Left cardiac atrium (tissue), 4 donors: ENCODE measurements around the gene NUBP2. TPM values are rescaled to one million over a fixed set of nuclear protein-coding genes. Genes with fewer than 3 reads are reported as not detected.

Source experiments
- ATAC-seq, 2 donors: fragments of 200-7000 bp; cut with Tn5 transposase; one replicate each; pipeline ENCODE4 v1.9.1; 2020; ENCODE audit warnings: mild to moderate bottlenecking in 2 of 2, moderate library complexity in 2 of 2
- DNase-seq: peaks from one replicate; pipeline ENCODE4 v3.0.0-alpha.2; 2020
- intact Hi-C, 2 donors: fragments of 100-400 bp; cut with DNase I; formaldehyde crosslinking; loops; one replicate each; pipeline versions ENCODE4 v1.14.1 to v1.15.1; 2022 to 2023
- microRNA-seq, 2 donors: library from miRNA; unstranded; fragments of <30 nt; microRNA quantifications; one replicate each; pipeline ENCODE4 v1.2.0, GENCODE V29; 2020
- total RNA-seq, 2 donors: library from RNA; stranded (reverse); fragmentation: NEBNext Ultra II Directional; extraction: Animal tissue kit (Norgen Biotek cat#: 25700); gene quantifications; one replicate each; pipeline ENCODE4 v1.2.1, GENCODE V29; 2021
- donor health status: DM: no; HTN: yes; CAD: no.
- donor health status: DM: no; HTN: yes; CAD: no; lungs with severe emphysema.
- donor health status: DM: yes; HTN: yes; CAD: no.
- donor health status: Dilated cardiomyopathy.

Gene NUBP2
- total RNA-seq, 2 donors from 2014 or later = 32.5 to 33.6 TPM

- intact Hi-C loops = no loop called here
- ATAC-seq = no peak
- DNase-seq = no peak
These were observed 51.3 kb downstream of the NUBP2 start for GRCh38 chr16:1834096-1834495.

Small RNA genes within 50 kb of the gene (microRNA-seq; reads per million reads assigned to microRNA genes)
- 0.54 to 0.81 reads per million in 2 donors for gene MIR3177

Other genes starting within 250 kb of the NUBP2 start
- gene TMEM204, start 249.3 kb upstream of the NUBP2 start, total RNA-seq = 10 to 100 TPM; 26.7 to 29.4 TPM
- gene IFT140, start 170.9 kb upstream of the NUBP2 start, total RNA-seq = 1 to 10 TPM; 6.9 to 8.6 TPM
- 10 to 100 TPM; 10.2 to 12.1 TPM for gene CRAMP1, start 170.6 kb upstream of the NUBP2 start, total RNA-seq
- 10 to 100 TPM; 29.1 to 35.3 TPM for gene JPT2, start 104.7 kb upstream of the NUBP2 start, total RNA-seq
- 10 to 100 TPM; 60.9 to 70.4 TPM for gene MAPK8IP3, start 76.8 kb upstream of the NUBP2 start, total RNA-seq
- 10 to 100 TPM; 35.7 to 43.4 TPM for gene NME3, start 11.4 kb upstream of the NUBP2 start, total RNA-seq
- 10 to 100 TPM in 1 of 2 donors, 1 to 10 TPM in 1; 6.9 to 11.9 TPM for gene EME2, start 10.2 kb upstream of the NUBP2 start, total RNA-seq
- 10 to 100 TPM; 57.0 to 69.2 TPM for gene MRPS34, start 9.8 kb upstream of the NUBP2 start, total RNA-seq
- gene SPSB3, start 389 bp upstream of the NUBP2 start, total RNA-seq = 10 to 100 TPM; 25.9 to 27.7 TPM
- gene IGFALS, start 10.7 kb downstream of the NUBP2 start, total RNA-seq = not detected
- 100 to 1,000 TPM; 113 to 123 TPM for gene HAGH, start 43.9 kb downstream of the NUBP2 start, total RNA-seq
- gene FAHD1, start 44.2 kb downstream of the NUBP2 start, total RNA-seq = 10 to 100 TPM; 21.1 to 21.2 TPM
- gene MEIOB, start 89.2 kb downstream of the NUBP2 start, total RNA-seq = under 1 TPM; 0.18 to 0.21 TPM
- gene HS3ST6, start 135.5 kb downstream of the NUBP2 start, total RNA-seq = not detected
- gene MSRB1, start 160.2 kb downstream of the NUBP2 start, total RNA-seq = 10 to 100 TPM; 23.6 to 30.8 TPM
- gene RPL3L, start 171.7 kb downstream of the NUBP2 start, total RNA-seq = 10 to 100 TPM; 33.4 to 78.2 TPM
- gene NDUFB10, start 176.6 kb downstream of the NUBP2 start, total RNA-seq = 100 to 1,000 TPM; 411 to 435 TPM
- gene RPS2, start 181.9 kb downstream of the NUBP2 start, total RNA-seq = 1,000 to 10,000 TPM; 1,152 to 1,209 TPM
- gene RNF151, start 183.9 kb downstream of the NUBP2 start, total RNA-seq = not detected
- gene TBL3, start 189.1 kb downstream of the NUBP2 start, total RNA-seq = 10 to 100 TPM; 19.4 to 21.5 TPM
- not detected for gene NOXO1, start 198.5 kb downstream of the NUBP2 start, total RNA-seq
- 10 to 100 TPM; 18.1 to 20.6 TPM for gene GFER, start 201.2 kb downstream of the NUBP2 start, total RNA-seq
- gene SYNGR3, start 207.0 kb downstream of the NUBP2 start, total RNA-seq = 1 to 10 TPM in 1 of 2 donors, under 1 TPM in 1; 0.74 to 1.9 TPM
- gene ZNF598, start 226.9 kb downstream of the NUBP2 start, total RNA-seq = 10 to 100 TPM; 14.7 to 22.9 TPM
- under 1 TPM in 1 of 2 donors, not detected in 1; 0.84 TPM for gene NPW, start 236.8 kb downstream of the NUBP2 start, total RNA-seq
- gene NHERF2, start 243.9 kb downstream of the NUBP2 start, total RNA-seq = 100 to 1,000 TPM; 164 to 242 TPM